ENCODE data around the gene PRM1. TPM values are rescaled to one million over a fixed set of nuclear protein-coding genes. Genes with fewer than 3 reads are reported as not detected.

The PRM1 gene
- total RNA-seq, 1 donor from 2014 or later = not detected

GRCh38 chr16:11250091-11250785 lies 30.9 kb downstream of the PRM1 start:
- ATAC-seq (peak; percentile 2), DNase-seq (ENCODE audit: missing footprints) (no peak)
- intact Hi-C loops (cut with DNase I) = loop anchor here (10.0 kb wide), 1 partner anchor 505 kb away; the partner anchor contains the start of gene NUBP1

DNA sequence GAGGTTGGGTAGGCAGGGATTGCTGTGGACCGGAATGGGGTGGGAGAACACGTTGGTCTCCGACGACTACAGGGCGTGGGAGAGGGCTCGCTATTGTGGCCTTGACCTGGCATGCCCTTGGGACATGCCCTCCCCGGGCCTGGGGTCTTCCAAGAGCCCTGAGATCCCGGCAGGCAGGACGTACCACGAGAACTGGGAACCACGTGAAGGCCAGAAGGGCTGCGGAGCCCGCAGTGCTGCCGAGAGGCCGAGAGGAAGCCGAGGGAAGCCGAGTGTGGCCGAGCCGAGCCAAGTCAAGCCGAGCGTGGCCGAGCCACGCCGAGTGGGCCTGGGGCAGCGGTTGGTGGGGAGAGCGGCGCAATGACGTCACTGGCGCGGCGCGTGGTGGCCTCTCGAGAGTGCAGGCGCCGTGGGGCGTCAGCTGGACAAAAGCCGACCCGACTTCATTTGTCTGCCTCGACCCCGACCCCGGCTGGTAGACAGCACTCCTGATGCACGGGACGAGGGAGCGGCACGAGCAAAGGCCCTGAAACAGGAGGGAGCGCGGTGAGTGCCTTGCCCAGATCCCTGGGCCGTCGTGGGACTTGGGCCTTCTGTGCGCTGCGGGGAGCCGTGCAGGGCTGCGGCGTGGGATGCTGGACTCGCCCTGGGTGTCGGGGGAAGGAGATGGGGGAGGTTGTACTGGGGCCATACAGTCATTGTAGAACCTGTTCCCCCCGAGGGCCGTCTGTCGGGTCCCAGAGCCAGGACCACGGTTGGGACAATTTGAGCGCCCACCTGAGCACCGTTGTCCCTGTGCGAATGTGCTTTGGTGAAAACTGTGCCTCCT lies 31.7 kb downstream of the PRM1 start:
- intact Hi-C loops (cut with DNase I) = loop anchor here (10.0 kb wide), 1 partner anchor 505 kb away; the partner anchor contains the start of gene NUBP1
- DNase-seq (ENCODE audit: missing footprints) = no peak
- ATAC-seq = no peak

GRCh38 chr16:11248133-11248532 lies 33.0 kb downstream of the PRM1 start:
- intact Hi-C loops (cut with DNase I) = no loop called here
- no peak for DNase-seq (ENCODE audit: missing footprints)
- ATAC-seq = no peak

- no peak for DNase-seq (ENCODE audit: missing footprints)
- intact Hi-C loops (cut with DNase I) = no loop called here
- no peak for ATAC-seq
These were observed 35.1 kb downstream of the PRM1 start for GRCh38 chr16:11245988-11246387.

DNA sequence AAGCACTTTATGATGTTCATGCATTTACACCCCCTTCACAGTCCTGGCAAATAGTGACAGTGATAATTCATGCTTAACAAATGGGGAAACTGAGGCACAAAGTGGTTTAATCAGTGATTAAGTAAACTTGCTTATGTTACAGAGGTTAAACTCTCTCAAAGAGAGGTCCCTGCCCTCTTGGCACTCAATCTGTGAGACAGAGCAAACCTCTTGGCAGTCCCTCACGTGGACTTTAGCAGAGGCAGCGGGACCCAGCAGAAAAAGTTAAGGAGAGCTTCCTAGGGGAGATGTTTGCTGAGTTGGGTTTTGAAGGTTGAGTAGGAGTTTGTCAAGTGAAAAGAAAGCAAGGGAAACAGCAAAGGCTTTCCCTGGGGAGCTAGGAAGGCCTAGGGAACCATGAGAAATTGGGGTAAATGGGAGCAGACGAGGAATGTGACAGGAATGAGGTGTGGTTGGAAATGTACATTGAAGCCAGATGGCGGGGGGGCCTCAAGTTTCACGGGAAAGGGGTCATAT lies 35.9 kb downstream of the PRM1 start:
- DNase-seq (ENCODE audit: missing footprints) (no peak), ATAC-seq (no peak)
- intact Hi-C loops (cut with DNase I) = no loop called here

GRCh38 chr16:11242658-11243057 lies 38.5 kb downstream of the PRM1 start:
- no peak for ATAC-seq
- no peak for DNase-seq (ENCODE audit: missing footprints)
- intact Hi-C loops (cut with DNase I) = no loop called here

- no peak for ATAC-seq
- intact Hi-C loops (cut with DNase I) = no loop called here
- no peak for DNase-seq (ENCODE audit: missing footprints)
These were observed 39.5 kb downstream of the PRM1 start for GRCh38 chr16:11241480-11242204.

GRCh38 chr16:11240636-11241473 lies 40.3 kb downstream of the PRM1 start:
- intact Hi-C loops (cut with DNase I) = no loop called here
- ATAC-seq (peak; percentile 95), DNase-seq (ENCODE audit: missing footprints) (no peak)

DNA sequence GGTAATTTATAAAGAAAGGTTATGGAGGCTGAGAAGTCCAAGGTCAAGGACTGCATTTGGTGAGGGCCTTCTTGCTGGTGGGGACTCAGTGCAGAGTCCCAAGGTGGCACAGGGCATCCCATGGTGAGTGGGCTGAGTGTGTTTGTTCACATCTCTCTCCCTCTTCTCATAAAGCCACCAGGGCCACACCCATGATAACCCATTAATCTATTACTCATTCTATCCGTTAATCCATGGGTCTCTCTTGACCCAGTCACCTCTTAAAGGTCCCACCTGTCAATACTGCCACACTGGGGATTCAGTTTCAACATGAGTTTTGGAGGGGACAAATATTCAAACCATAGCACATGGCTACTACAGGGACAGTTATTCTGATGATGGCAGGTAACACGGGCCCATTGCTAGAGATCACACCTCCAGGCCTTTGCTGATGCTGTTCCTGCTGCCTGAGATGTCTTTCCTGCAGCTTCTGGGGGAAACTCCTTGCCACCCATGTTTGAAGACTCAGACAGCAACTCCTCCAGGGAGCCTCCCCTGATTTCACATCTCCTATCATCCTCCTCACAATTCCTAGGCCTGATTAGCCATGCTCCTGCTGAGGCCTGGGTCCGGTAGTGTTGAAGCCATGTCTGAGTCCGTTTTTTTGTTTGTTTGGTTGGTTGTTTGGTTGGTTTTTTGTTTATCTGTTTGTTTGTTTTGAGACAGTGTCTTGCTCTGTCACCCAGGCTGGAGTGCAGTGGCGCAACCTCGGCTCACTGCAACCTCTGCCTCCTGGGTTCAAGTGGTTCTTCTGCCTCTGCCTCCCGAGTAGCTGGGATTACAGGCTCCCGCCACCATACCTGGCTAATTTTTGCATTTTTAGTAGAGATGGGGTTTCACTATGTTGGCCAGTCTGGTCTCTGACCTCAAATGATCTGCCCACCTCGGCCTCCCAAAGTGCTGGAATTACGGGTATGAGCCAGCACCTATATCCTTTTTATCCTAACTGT lies 41.2 kb downstream of the PRM1 start:
- intact Hi-C loops (cut with DNase I) = no loop called here
- ATAC-seq = peak; percentile 7
- no peak for DNase-seq (ENCODE audit: missing footprints)

GRCh38 chr16:11238272-11239202 lies 42.6 kb downstream of the PRM1 start:
- intact Hi-C loops (cut with DNase I) = no loop called here
- ATAC-seq = no peak
- no peak for DNase-seq (ENCODE audit: missing footprints)

GRCh38 chr16:11236461-11237254 lies 44.5 kb downstream of the PRM1 start:
- DNase-seq (ENCODE audit: missing footprints) (no peak), ATAC-seq (no peak)
- intact Hi-C loops (cut with DNase I) = no loop called here

DNA sequence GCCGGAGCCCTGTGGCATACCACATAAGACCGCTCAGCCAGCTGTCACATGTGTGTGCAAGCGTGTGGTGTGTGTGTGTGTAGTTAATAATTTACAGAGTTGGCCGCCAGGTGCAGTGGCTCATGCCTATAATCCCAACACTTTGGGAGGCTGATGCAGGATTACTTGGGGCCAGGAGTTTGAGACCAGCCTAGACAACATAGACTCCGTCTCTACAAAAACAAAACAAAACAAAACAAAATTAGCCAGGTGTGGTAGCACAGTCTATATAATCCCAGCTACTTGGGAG lies 45.5 kb downstream of the PRM1 start:
- intact Hi-C loops (cut with DNase I) = no loop called here
- no peak for DNase-seq (ENCODE audit: missing footprints)
- no peak for ATAC-seq

GRCh38 chr16:11234884-11235702 lies 46.0 kb downstream of the PRM1 start:
- intact Hi-C loops (cut with DNase I) = no loop called here
- ATAC-seq = peak; percentile 45
- DNase-seq (ENCODE audit: missing footprints) = no peak

- intact Hi-C loops (cut with DNase I) = no loop called here
These were observed 47.3 kb downstream of the PRM1 start for GRCh38 chr16:11233727-11234376.

More at GRCh38 chr16:11233727-11234376, 47.3 kb downstream of the PRM1 start:
- DNase-seq (ENCODE audit: missing footprints) (no peak), ATAC-seq (no peak)

All from Right ventricle myocardium inferior (tissue), 1 donor.